ENCODE data around the gene ICA1. TPM values are rescaled to one million over a fixed set of nuclear protein-coding genes. Genes with fewer than 3 reads are reported as not detected.

ICA1 gene
- total and polyA plus RNA-seq, 4 donors: 1.4 to 22.7 (median 8.1) TPM

DNA sequence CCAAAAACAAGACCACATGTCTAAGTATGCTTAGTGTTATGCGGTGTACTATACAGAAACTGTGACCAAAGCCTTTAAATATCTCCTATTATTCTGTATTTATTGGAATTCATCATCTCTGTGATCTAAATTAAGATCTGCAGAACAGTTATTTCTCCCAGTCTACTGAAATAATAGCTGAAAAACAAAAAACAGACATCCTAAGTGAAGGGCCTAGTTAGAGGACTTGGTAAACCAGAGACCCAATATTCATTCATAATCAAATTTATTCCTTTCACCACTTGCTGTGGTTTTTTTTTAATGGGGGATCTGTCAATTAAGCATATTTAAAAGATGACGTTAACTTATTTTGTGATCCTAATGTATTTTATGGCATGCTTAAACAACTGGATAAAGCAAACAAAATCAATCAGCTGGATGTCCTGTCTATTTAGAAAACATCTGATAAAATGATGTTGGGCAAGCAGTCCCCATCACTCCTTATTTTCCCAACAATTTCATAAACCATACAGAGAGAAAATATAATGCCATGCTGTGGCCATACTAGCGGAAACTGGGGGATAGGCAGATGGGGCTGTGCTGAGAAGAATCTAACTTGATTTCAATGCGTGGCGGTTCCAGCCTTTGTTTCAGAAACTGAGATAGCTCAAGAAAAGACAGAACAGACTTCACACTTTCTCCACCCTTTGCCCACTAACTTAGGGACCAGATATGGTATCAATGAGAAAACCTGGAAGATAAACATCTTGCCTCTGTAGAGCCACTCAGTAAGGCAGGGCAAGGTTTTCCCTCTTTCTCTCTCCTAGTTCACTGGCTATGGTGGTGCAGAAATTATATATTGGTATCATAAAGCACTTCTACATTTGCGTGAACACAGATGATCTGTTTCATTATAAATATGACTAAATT is 32.9 kb downstream of the ICA1 start:
- no peak for DNase-seq (ENCODE audit: low spot score)
- no peaks in the 10 kb centered on the region for H3K9me3 ChIP-seq (ENCODE audit: control insufficient read depth in 4 of 4, low read length in 3 of 4)
- H3K4me1 ChIP-seq (ENCODE audit: control insufficient read depth in 4 of 4, insufficient read depth in 4 of 4, low read length in 3 of 4): no peaks in the 10 kb centered on the region
- 98% methylated on average over 6 of the region's 6 CpGs for WGBS
- no peak overlapping the region for H3K4me3 ChIP-seq (ENCODE audit: low read depth in 1 of 3, low read length in 3 of 3)
- H3K36me3 ChIP-seq (ENCODE audit: control insufficient read depth in 4 of 4, insufficient read depth in 3 of 4, low read depth in 1 of 4, low read length in 3 of 4): peaks cover 0 to 2% (median 0%) of the 10 kb centered on the region in 4 donors
- H3K9ac ChIP-seq (ENCODE audit: low read depth in 1 of 2, low read length in 2 of 2): no peak overlapping the region
- H3K27me3 ChIP-seq (ENCODE audit: control insufficient read depth in 4 of 4, insufficient read depth in 4 of 4, low read length in 3 of 4): no peaks in the 10 kb centered on the region
- no peak overlapping the region for H3K27ac ChIP-seq (ENCODE audit: low read depth in 1 of 2, low read length in 2 of 2)
- TF ChIP-seq, protein P1, sequence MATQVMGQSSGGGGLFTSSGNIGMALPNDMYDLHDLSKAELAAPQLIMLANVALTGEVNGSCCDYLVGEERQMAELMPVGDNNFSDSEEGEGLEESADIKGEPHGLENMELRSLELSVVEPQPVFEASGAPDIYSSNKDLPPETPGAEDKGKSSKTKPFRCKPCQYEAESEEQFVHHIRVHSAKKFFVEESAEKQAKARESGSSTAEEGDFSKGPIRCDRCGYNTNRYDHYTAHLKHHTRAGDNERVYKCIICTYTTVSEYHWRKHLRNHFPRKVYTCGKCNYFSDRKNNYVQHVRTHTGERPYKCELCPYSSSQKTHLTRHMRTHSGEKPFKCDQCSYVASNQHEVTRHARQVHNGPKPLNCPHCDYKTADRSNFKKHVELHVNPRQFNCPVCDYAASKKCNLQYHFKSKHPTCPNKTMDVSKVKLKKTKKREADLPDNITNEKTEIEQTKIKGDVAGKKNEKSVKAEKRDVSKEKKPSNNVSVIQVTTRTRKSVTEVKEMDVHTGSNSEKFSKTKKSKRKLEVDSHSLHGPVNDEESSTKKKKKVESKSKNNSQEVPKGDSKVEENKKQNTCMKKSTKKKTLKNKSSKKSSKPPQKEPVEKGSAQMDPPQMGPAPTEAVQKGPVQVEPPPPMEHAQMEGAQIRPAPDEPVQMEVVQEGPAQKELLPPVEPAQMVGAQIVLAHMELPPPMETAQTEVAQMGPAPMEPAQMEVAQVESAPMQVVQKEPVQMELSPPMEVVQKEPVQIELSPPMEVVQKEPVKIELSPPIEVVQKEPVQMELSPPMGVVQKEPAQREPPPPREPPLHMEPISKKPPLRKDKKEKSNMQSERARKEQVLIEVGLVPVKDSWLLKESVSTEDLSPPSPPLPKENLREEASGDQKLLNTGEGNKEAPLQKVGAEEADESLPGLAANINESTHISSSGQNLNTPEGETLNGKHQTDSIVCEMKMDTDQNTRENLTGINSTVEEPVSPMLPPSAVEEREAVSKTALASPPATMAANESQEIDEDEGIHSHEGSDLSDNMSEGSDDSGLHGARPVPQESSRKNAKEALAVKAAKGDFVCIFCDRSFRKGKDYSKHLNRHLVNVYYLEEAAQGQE (IDR thresholded peaks at IDR 0.05): no peak
- TF ChIP-seq HNF4G (IDR thresholded peaks at IDR 0.05): no peak
- no peak for TF ChIP-seq NR2F2 (IDR thresholded peaks at IDR 0.05)
- TF ChIP-seq HNF4A (conservative IDR thresholded peaks at IDR 0.05): no peak
- TF ChIP-seq, protein P2, sequence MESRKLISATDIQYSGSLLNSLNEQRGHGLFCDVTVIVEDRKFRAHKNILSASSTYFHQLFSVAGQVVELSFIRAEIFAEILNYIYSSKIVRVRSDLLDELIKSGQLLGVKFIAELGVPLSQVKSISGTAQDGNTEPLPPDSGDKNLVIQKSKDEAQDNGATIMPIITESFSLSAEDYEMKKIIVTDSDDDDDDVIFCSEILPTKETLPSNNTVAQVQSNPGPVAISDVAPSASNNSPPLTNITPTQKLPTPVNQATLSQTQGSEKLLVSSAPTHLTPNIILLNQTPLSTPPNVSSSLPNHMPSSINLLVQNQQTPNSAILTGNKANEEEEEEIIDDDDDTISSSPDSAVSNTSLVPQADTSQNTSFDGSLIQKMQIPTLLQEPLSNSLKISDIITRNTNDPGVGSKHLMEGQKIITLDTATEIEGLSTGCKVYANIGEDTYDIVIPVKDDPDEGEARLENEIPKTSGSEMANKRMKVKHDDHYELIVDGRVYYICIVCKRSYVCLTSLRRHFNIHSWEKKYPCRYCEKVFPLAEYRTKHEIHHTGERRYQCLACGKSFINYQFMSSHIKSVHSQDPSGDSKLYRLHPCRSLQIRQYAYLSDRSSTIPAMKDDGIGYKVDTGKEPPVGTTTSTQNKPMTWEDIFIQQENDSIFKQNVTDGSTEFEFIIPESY (IDR thresholded peaks at IDR 0.05): no peak
- no peak for TF ChIP-seq GABPA (IDR thresholded peaks at IDR 0.05 in 1 of 2, conservative IDR thresholded peaks at IDR 0.05 in 1 of 2)
- no peak for TF ChIP-seq SP1 (IDR thresholded peaks at IDR 0.05)
- TF ChIP-seq, protein P3, sequence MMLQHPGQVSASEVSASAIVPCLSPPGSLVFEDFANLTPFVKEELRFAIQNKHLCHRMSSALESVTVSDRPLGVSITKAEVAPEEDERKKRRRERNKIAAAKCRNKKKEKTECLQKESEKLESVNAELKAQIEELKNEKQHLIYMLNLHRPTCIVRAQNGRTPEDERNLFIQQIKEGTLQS (IDR thresholded peaks at IDR 0.05): no peak
- no peak for TF ChIP-seq TAF1 (conservative IDR thresholded peaks at IDR 0.05)
- no peak for TF ChIP-seq RXRA (IDR thresholded peaks at IDR 0.05)
- TF ChIP-seq JUND (IDR thresholded peaks at IDR 0.05): no peak
- no peak for TF ChIP-seq RAD21 (IDR thresholded peaks at IDR 0.05)
- no peak for TF ChIP-seq FOXA2 (IDR thresholded peaks at IDR 0.05)
- TF ChIP-seq YY1 (IDR thresholded peaks at IDR 0.05): no peak

DNA sequence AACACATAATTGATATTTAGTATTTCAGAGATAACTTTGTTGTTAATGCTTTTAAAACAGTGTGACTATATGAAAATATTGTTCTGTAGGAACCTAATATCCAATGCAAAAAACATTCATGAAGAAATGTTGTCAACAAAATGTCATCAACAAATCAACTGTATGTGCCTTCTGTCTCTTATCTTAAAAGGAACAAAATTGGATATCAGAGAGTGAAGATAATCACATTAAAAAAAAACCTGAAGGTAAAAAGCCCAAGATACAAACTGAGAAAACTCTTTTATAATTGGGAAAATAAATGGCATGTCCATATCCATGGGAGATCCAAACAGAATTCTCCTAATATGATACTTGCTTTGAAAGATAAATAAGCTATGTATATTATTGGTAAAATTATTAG is 33.9 kb downstream of the ICA1 start:
- Histone ChIP-seq H3K9me3 (ENCODE audit: control insufficient read depth in 4 of 4, low read length in 3 of 4) (no peaks in the 10 kb centered on the region), H3K27ac (ENCODE audit: low read depth in 1 of 2, low read length in 2 of 2) (no peak overlapping the region), H3K4me3 (ENCODE audit: low read depth in 1 of 3, low read length in 3 of 3) (no peak overlapping the region), H3K36me3 (ENCODE audit: control insufficient read depth in 4 of 4, insufficient read depth in 3 of 4, low read depth in 1 of 4, low read length in 3 of 4) (peaks cover 0 to 2% (median 0%) of the 10 kb centered on the region in 4 donors), H3K9ac (ENCODE audit: low read depth in 1 of 2, low read length in 2 of 2) (no peak overlapping the region), H3K4me1 (ENCODE audit: control insufficient read depth in 4 of 4, insufficient read depth in 4 of 4, low read length in 3 of 4) (no peaks in the 10 kb centered on the region), H3K27me3 (ENCODE audit: control insufficient read depth in 4 of 4, insufficient read depth in 4 of 4, low read length in 3 of 4) (no peaks in the 10 kb centered on the region)
- no peak for DNase-seq (ENCODE audit: low spot score)
- TF ChIP-seq RAD21 (IDR thresholded peaks at IDR 0.05) (no peak), SP1 (IDR thresholded peaks at IDR 0.05) (no peak)
- TF ChIP-seq, protein P1 (IDR thresholded peaks at IDR 0.05): no peak
